Muscle of back (tissue), 11 donors: ENCODE data around the gene TCEAL3. TPM values are rescaled to one million over a fixed set of nuclear protein-coding genes. Genes with fewer than 3 reads are reported as not detected.
"Not testable (repeated sequence)": the region's sequence is repeated elsewhere in the genome, so short reads cannot be mapped to it uniquely, and the experiment has no call there.

ENCODE experiments used
- DNase-seq, 3 donors: peaks; one replicate each; pipeline versions ENCODE4 v3.0.0 to v3.0.0-alpha.2; 2013
- polyA plus RNA-seq, 10 donors: library from polyadenylated mRNA; unstranded; fragments of 120-200 nt; gene quantifications; one replicate each; pipeline ENCODE4 v1.2.1, GENCODE V29; 2013; ENCODE audit not compliant: insufficient read length in 10 of 10

Gene TCEAL3
- polyA plus RNA-seq, 10 donors, result 8.1 to 15.7 (median 10.6) TPM

- DNase-seq, result no peak
Measured at GRCh38 chrX:103616676-103617186, 9.0 kb downstream of the TCEAL3 start.

- DNase-seq, result no peak
Measured at GRCh38 chrX:103624111-103624510, 16.3 kb downstream of the TCEAL3 start.

GRCh38 chrX:103626855-103627254 is 19.1 kb downstream of the TCEAL3 start:
- no peak for DNase-seq

GRCh38 chrX:103628386-103629317 is 20.9 kb downstream of the TCEAL3 start, which contains the start of gene TCEAL1:
TCEAL1 (plus strand) TSS chrX:103628975; CDS start chrX:103629917, 942 bp downstream.
- DNase-seq, result peak; percentile 53 to 90 (median 74)

- DNase-seq, result peak; percentile 66 to 94 (median 82)
Measured at GRCh38 chrX:103629318-103630170, 21.8 kb downstream of the TCEAL3 start.

GRCh38 chrX:103630171-103630511 is 22.4 kb downstream of the TCEAL3 start:
- no peak for DNase-seq

GRCh38 chrX:103631145-103631544 is 23.4 kb downstream of the TCEAL3 start:
- DNase-seq, result no peak

- no peak for DNase-seq
Measured at GRCh38 chrX:103635436-103635835, 27.7 kb downstream of the TCEAL3 start.

- no peak for DNase-seq
Measured at GRCh38 chrX:103637604-103638338, 30.0 kb downstream of the TCEAL3 start.

- DNase-seq, result peak in 1 of 3 donors; percentile 10
Measured at GRCh38 chrX:103638479-103639346, 30.9 kb downstream of the TCEAL3 start.

- no peak for DNase-seq
Measured at GRCh38 chrX:103640401-103641155, 32.8 kb downstream of the TCEAL3 start.

GRCh38 chrX:103644125-103644524 is 36.4 kb downstream of the TCEAL3 start:
- no peak for DNase-seq

- DNase-seq, result no peak
Measured at GRCh38 chrX:103647630-103648029, 39.9 kb downstream of the TCEAL3 start.

GRCh38 chrX:103651151-103651773 is 43.5 kb downstream of the TCEAL3 start:
- no peak for DNase-seq

GRCh38 chrX:103655230-103656000 is 47.7 kb downstream of the TCEAL3 start:
- DNase-seq, result not testable (repeated sequence)

- DNase-seq, result no peak
Measured at GRCh38 chrX:103656617-103657016, 48.9 kb downstream of the TCEAL3 start.

GRCh38 chrX:103657066-103657465 is 49.3 kb downstream of the TCEAL3 start:
- DNase-seq, result not testable (repeated sequence)

- no peak for DNase-seq
Measured at GRCh38 chrX:103658681-103659433, 51.1 kb downstream of the TCEAL3 start.
